ENCODE data around the gene ETV7.

Gene ETV7

GRCh38 chr6:36320475-36320874 lies 67.0 kb downstream of the ETV7 start:
- DNase-seq (ENCODE audit: low spot score) = no peak

GRCh38 chr6:36319821-36320220 lies 67.6 kb downstream of the ETV7 start:
- no peak for DNase-seq (ENCODE audit: low spot score)

GRCh38 chr6:36319436-36319762 lies 68.1 kb downstream of the ETV7 start:
- DNase-seq (ENCODE audit: low spot score) = no peak

- no peak for DNase-seq (ENCODE audit: low spot score)
Observed at GRCh38 chr6:36318690-36319435, 68.6 kb downstream of the ETV7 start.

- DNase-seq (ENCODE audit: low spot score) = no peak
Observed at GRCh38 chr6:36317623-36318022, 69.8 kb downstream of the ETV7 start.
